HG03045 (cell line): ENCODE results near the gene CLEC16A.

Source experiments
- ATAC-seq: cut with Tn5 transposase; IDR thresholded peaks from one replicate; pipeline ENCODE4 v1.9.1; 2021; ENCODE audit warnings: mild to moderate bottlenecking, moderate library complexity; ENCODE audit not compliant: unreplicated experiment

Gene CLEC16A

DNA sequence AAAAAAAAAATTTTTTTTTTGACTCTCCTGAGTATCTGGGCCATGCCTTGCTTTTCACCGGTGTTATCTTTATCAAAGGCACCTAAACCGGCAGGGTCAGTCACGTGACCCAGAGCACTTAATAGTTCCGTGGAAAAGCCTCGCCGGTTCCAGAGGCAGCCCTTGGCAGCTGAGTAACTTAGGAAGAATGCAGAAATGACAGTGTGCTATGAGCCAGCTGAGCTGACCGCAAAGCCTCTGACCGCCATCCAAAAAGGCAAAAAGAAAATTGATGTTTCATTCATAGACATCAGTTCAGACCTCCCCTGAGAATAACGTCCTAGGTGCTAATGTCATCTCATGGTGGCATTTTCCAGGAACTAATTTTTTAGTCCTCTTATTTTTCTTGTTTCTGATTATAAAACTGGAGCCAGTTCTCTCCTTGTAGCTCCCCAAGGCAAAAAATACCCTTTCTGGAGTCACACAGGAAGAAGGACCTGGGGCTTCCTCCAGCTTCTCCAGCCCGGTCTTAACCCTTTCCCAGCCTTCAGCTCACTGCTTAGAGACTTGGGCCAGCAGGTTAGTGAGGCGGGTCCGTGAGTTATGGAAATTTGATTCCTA is 189.1 kb downstream of the CLEC16A start:
- no peak for ATAC-seq

DNA sequence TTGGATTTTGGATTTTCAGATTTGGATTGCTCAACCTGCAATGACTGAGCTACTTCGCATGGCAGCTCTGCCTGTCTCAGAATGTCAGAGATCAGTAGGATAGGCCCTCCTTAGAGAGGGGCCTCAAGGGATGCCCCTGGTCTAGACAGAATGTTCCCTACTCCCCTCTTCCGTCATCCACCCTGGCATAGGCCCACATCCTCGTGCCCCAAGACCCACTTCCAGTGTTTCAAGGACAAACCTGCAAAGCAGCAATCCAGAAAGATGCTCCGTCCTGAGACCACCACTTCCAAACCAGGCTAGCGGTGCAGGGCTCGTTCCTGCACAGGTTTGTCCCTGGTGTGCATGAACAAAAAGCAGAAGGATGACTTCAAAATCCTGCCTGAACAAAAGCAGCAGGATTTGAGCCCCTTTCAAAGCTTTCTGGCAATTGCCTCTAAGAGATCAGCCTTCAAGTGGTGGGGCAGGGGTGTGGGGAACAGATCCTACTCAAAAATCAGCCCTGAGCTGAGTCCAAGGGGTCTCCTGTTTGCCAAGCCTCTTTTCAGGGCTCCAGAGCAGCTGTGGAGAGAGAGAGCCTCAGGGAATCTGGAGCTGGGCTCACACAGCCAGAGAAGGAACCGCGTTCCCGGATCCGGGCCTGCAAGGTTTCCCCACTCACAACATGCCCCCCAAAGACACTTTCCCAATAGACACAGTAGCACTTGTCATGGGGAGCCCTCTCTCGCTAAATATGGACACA is 190.5 kb downstream of the CLEC16A start:
- no peak for ATAC-seq

DNA sequence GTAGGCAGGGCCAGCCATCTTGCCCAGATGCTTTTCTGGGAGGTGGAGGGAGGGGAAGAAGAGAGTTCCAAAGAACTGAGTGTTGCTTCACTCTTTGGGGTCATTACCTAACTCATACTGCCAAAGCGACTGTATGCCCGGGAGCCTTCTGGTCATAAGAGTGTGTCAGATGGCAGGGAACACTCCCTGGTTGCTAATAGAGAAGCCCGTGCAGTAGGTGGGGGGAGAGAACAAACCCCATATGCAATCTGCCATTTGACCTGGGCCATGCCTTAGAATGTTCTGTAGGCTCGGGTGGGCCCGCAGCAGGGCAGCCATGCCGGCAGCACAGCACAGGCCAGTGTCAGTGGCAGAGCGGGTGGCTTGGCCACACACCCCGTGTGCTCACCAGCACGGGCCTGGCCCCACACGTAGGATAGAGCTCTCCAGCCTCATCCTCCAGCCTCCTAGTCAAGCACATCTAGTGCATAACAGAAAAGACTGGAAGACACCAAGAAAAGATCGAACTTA is 191.2 kb downstream of the CLEC16A start:
- no peak for ATAC-seq

DNA sequence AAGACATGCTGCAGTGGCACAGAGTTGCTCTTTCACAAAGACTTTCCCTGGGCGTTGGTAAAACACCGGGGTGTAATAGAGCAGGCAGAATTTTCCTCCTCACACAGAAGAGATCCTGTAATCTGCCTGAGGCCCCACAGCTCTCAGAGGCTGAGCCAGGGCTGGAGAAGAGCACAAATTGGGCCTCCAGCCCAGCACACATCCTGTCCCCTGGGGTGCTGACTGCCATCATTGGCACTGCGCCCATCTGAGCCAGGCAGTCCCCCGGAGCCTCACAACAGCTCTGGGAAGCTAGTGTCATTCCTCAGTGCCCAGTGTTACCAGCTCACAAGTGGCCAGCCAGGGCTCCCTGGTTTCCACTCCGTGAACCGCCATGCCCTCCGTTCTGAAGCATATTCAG is 192.2 kb downstream of the CLEC16A start:
- ATAC-seq: no peak

DNA sequence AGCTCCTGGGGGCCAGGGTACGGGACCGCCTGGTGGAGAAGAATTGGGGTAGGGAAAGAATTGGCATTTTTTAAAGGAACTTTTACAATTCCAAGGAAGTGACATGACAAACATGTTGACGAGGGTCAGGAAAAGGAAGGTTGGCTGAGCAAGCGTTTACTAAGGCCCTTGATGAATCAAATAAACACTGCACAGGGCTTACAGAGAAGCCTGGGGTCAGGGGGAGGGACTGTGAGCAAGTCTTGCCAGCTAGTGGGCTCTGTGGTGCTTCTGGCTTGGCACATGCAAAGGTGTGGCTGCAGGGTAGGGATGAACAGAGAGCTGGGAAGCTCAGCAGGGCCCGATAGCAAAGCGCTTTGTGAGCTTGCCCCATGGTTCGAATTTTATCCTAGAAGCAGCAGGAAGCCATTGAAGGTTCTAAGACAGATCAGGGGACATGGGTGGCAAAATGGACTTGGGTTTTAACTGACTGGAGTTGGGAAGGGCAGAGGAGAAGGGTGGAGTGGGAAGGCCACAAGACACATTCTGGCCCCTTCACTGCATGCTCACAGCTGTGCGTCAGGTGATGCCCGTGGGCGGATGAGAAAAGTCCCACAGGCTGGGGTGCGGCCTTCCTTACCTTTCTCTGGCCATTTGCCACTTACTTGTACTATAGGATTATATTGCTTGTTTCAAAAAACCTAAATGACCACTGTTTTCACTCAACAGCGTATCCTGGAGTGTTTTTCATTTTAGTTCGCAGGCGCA is 193.8 kb downstream of the CLEC16A start:
- no peak for ATAC-seq

DNA sequence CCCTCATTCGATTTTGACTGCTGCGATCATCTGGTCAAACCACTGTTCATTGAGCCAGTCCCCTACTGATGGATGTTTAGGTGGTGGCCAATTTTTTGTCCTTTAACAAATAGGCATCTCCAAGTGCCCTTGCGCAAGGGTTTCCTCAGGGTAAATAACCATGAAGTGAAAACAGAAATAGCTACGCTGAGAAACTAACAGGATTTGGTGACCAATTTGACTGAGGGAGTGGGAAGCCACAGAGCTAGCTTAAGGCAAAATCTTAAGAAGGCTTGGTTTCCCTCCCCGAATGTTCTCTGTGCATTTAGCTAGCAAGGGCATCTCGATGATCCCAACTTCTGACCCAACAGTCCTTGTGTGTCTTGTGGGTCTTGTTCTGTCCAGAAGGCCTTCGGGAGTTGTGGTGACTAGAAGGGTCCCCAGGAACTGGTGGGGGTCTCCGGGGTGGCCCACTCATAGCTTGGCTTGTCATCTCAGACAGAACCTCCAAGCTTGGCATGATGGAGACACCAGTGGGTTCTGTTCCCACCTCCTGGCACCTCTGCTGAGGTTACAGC is 194.5 kb downstream of the CLEC16A start:
- ATAC-seq: no peak

DNA sequence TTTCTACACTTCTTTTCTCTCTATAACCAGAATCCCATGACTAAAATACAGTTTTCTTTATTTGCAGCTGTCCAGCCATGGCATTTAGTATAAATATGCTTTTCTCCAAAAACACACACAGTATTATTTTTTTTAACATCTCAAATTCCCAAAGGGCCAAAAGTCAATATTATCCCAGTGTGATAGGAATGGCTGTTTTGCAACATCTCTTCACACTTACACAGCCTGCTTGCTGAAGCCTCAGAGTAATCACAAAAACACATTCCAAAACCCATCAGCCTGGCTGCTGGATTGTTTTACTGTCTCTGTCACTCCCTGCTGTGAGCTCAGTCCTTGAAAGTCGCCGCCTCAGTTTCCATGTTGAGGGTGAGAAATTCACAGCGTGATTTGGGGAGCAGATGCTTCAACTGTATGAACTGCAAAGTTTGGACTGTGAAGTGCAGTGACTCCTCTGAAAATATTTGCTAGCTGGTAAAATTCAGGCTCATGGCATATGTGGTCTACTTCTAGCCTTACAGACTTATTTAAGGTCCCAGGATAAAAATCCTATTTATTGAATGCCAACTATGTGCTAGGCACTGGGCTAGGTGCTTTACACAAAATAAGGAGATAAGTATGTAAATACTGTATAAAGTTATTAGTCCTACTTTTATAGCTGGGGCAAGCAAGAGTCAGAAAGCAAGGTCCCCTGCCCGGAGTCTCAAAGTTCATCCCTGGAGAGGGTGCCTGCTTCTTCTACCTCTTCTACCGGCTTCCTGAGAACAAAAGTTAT is 195.1 kb downstream of the CLEC16A start:
- ATAC-seq: no peak

DNA sequence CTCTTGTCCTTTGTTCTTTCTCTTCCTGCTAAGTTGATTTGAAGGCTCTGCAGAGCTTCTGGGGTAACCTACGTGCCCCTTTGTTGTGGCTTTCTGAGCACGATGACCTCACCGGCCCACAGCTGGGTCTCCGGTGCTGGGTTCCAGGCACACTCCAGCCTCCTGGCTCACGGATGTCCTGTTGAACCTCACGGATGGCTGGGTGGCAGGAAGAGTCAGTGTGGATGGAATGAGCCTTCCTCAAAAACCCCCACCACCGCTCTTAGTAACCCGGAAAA is 195.7 kb downstream of the CLEC16A start:
- ATAC-seq: no peak

DNA sequence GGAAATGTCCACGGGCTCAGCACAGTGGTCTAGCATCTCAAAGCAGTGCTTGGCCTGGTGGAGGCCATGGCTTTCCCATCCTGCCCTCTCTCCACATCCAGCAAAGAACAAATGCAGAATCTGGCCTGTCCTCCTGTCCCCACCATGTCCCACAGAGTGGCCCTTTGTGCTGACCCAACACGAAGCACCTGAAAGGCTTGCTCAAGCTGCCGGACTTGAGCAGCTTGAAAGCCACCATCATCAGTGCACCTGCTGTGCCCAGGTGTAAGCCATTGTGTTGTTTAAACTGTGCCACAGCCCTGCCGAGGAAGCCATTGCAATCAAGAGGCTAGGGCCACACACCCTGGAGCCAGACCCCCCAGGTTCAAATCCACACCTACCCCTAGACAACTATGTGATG is 196.1 kb downstream of the CLEC16A start:
- ATAC-seq: no peak

DNA sequence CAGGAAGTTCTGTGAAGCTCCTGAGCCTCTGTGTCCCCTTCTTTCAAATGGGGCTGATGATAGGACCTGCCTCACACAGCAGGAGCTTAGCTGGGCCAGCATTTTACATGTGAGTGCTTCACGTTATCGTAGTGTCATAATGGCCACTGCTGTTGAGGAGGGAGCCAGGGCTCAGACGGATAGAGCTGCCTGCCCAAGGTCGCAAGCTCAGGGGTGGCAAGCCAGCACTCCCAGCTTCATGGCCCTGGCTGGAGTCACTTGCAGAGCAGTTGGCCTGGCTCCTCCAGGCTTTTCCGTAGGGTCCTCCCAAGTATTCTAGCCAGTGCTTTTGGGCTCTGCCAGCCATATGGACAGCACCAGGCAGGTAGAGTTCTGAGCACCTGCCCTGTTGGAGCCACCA is 196.5 kb downstream of the CLEC16A start:
- no peak for ATAC-seq

DNA sequence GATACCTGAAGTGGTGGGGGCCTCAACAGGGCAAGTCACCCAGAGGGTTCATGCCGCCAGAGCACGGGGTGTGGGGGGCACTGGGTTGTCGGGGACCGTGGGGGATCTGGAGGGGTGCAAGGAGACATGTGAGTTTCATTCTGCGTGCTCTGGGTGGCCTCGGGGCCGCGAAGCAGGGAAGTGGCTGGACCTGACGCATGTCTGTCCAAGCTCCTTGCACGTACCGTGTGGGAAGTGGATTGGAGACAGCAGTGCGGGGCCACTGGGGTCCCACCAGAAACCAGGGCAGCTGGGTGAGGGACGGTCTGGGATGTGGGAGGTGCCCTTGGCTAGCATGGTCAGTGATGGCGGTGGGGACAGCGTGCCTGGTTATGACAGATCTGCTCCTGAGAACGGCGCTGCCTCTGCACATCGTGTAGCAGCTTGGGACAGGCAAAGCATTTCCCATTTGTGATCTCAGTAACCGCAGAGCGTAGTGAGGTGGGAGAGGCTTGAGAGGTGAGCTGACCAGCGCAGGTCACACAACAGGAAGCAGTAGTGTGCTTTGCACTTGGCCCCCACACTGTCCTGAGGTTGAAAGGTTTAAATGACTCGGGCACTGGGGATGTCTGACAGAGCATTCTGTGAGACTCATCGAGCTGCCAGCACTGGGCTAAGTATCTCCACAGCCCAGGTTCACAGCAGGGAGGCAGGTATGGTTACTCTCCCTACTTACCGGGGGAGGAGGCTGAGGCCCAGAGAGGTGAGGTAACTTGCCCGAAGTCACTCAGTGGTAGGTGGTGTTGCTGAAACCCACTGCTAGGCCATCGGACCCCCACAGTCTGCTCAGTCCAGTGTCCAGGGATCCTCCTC is 197.3 kb downstream of the CLEC16A start:
- no peak for ATAC-seq

DNA sequence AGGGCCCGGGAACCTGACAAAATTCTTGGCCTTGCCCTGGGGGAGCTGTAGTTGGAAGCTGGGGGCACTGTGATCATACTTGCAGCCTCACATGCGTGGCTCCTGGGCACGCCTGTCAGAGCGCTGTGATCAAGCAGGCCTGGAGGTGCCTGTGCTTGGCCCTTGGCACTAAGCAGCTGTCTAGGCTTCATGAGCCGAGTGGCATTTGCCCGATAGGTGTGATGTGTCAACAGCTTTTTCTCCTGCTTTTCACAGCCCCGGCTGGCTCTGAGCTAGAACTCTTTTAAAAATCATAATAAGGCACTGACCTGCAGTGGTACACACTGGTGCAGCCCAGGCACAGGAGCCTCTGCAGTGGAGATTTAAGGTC is 197.9 kb downstream of the CLEC16A start:
- no peak for ATAC-seq

DNA sequence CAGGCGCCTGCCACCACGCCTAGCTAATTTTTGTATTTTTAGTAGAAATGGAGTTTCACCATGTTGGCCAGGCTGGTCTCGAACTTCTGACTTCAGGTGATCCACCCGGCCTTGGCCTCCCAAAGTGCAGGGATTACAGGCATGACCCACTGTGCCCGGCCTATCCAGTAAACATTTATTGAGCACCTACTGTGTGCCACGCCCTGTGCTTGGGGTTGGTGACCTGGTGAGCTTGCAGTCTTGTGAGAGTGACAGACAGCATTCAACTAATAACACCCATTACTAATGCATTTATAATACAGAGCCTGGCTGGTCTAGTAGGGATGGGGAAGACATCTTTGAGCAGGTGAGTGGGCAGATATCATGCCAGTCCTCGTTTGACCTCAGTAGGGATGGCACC is 198.6 kb downstream of the CLEC16A start:
- no peak for ATAC-seq

DNA sequence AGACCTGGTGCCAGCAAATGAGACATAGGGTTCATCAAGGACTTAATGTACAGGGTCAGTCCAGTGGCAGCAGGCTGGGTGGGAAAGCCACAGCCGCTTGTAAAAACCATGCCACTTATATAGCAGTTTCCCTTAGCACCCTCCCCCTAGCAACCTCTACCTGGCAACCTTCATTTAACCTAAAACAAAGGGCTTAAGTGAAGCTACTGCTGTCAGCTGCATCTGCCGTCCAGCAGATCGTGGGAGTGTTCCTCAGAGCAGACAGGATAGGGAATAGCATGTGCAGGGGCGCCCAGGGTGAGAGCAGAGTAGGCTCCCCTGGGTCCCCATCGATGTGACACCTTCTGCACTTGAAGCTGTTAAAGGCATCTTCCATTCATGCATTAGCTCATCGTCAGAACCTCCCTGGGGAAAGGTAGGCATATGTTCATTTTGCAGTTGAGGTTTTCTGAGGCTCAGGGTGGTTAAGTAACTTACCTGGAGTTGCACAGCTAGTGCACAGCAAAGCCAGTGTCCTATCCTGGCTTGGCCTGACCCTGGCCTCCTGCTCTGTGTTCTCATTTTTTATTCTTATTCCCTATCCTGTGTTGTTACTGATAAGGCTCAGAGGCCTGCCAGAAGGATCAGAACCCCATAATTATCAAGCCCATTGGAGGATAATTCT is 199.1 kb downstream of the CLEC16A start:
- no peak for ATAC-seq

DNA sequence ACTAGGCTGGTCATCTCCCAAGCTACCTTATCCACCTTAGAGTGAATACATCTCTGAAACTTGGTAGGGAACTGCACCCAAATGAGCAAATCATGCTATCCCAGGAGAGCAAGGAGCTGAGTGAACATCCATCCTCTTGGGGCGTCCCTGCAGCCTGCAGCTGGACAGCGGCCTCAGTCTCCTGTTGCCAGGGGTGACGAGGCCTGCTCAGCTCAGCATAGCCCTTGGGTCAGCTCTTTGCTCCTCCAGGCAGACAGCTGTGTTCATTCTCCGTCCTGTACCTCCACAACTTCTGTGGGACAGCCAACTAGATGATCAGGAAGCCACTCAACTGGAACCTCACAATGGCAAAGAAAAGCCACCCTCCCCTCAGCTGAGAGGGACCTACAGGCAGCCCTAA is 199.8 kb downstream of the CLEC16A start:
- ATAC-seq: no peak

DNA sequence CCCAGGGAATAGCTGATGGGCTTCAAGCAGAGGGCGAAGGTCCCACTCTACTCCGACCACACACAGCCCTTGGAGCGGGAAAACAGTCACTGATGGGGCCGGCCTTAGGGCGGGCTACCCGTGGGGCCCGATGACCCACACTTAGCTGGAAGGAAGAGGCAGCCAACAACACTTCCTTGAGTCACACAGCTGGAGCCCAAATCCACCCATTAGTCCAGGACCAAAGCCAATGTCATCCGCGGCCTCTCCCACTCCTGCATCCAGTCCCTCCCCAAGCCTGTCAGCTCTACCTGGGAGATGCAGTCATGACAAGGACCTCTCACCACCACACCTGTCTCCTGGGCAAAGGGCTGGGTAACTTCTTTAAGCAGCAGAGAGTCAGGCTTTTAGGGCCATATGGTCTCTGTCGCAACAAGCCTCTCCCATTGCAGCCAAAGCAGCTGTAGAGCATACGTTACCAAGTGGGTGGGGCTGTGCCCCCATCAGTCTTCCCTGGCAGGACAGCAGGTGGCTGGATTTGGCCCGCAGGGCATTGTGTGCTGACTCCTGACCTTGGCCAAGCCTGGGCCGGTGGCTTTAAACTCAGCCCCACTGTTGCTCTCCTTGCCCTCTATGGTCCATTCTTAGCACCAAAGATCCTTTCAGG is 200.9 kb downstream of the CLEC16A start:
- ATAC-seq: no peak

DNA sequence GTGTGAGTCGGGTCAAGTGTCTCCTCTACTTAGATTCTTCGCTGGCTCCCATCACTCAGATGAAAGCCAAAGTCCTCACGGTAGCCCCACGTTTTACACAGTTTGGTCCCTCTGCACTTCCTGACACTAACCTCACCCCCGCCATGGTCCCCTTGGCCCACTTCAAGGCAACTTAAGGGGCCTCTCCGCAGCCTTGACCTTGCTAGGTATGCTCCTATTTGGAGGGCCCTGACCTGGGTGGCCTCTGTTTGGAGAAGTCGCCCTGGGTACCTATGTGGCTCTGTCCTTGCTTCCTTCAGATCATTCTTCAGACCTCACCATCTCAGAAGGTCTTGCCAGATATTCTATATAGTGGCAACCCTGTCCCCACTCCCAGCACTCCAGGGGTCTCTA is 201.5 kb downstream of the CLEC16A start:
- ATAC-seq: no peak

DNA sequence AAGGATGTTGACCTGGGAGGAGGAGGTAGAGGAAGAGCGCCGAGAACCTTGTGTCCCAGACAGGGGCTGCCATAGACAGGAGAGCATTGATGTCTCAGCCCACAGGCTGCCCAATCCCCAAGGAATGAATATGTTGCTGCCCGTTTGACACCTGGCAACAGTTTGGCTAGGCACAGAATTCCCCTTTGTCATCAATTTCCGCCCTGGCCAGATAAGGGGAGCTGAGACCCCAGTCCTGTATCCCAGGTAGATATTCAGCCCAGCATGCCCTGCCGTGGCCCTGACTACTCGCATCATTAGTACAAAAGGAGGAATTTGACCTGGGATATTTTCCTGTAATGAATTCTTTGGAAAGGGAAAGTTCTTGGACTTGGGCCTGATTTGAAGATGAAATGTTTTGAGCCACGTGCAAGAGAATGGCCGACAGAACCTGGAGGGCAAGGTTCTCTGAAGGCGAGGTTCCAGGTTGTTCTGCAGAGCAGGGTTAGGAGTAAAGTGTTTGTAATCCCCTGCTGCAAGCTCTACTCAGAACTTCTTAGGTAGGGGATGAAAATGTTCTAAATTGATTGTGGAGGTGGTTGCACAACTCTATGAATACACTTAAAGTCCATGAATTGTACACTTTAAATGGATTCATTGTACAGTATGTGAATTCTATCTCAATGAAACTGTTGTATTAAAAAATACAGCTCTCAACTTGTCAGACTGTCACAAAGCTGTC is 202.8 kb downstream of the CLEC16A start:
- no peak for ATAC-seq
